Body of pancreas (tissue), 4 donors: ENCODE data around the gene KLHL30.

Source experiments
- CTCF ChIP-seq, 7 experiments: fragments of 450-650 bp in 4 of 7; fragments of 200-600 bp in 3 of 7; sonication (generic) in 3 of 7; IDR thresholded peaks; one replicate each; pipeline ENCODE4 v1.5.1; 2016 to 2019; ENCODE audit warnings: antibody characterized with exemption in 7 of 7
- POLR2A ChIP-seq, 3 donors: fragments of 450-650 bp; IDR thresholded peaks; one replicate each; pipeline ENCODE4 v1.6.1; 2016; ENCODE audit warnings: antibody characterized with exemption in 3 of 3, mild to moderate bottlenecking in 2 of 3

GRCh38 chr2:238155051-238155760, 16.7 kb downstream of the KLHL30 start:
- TF ChIP-seq CTCF (IDR thresholded peaks at IDR 0.05) (no peak), POLR2A (IDR thresholded peaks at IDR 0.05) (no peak)
